Inflammatory macrophage (primary cell): ENCODE results near the gene RPL27.

Experiments
- DNase-seq, 2 donors: peaks; one replicate each; pipeline ENCODE4 v3.0.0-alpha.2; 2020 to 2022

RPL27 gene

GRCh38 chr17:43020789-43021740, 22.8 kb downstream of the RPL27 start:
- peak; percentile 86 to 92 for DNase-seq

- peak; percentile 78 to 86 for DNase-seq
Observed at GRCh38 chr17:43021741-43022512, 23.7 kb downstream of the RPL27 start, which contains the start of gene VAT1. Gene VAT1 (minus strand): TSS chr17:43022385. CDS start chr17:43022322, 63 bp downstream.

GRCh38 chr17:43024407-43025289, 26.4 kb downstream of the RPL27 start, which contains the start of gene RND2:
Gene RND2 (plus strand): TSS chr17:43025231. CDS start chr17:43025348, 117 bp downstream.
- peak; percentile 89 for DNase-seq

- no peak for DNase-seq
Observed at GRCh38 chr17:43025290-43025657, 27.1 kb downstream of the RPL27 start.

- DNase-seq = no peak
Observed at GRCh38 chr17:43025766-43026537, 27.7 kb downstream of the RPL27 start.

- DNase-seq = no peak
Observed at GRCh38 chr17:43026595-43026994, 28.4 kb downstream of the RPL27 start.

GRCh38 chr17:43027091-43028032, 29.1 kb downstream of the RPL27 start:
- no peak for DNase-seq

GRCh38 chr17:43028221-43028861, 30.1 kb downstream of the RPL27 start:
- DNase-seq = no peak

- no peak for DNase-seq
Observed at GRCh38 chr17:43030137-43030767, 32.0 kb downstream of the RPL27 start.

GRCh38 chr17:43031666-43032065, 33.4 kb downstream of the RPL27 start:
- no peak for DNase-seq

- DNase-seq = no peak
Observed at GRCh38 chr17:43033948-43034881, 36.0 kb downstream of the RPL27 start.

GRCh38 chr17:43034894-43035293, 36.7 kb downstream of the RPL27 start:
- no peak for DNase-seq

GRCh38 chr17:43039646-43040045, 41.4 kb downstream of the RPL27 start:
- DNase-seq = no peak

- DNase-seq = no peak
Observed at GRCh38 chr17:43040655-43041054, 42.4 kb downstream of the RPL27 start.

GRCh38 chr17:43042025-43042628, 43.9 kb downstream of the RPL27 start:
- DNase-seq = no peak

- no peak for DNase-seq
Observed at GRCh38 chr17:43043307-43043706, 45.1 kb downstream of the RPL27 start.

- DNase-seq = no peak
Observed at GRCh38 chr17:43044024-43044423, 45.8 kb downstream of the RPL27 start.

- DNase-seq = no peak
Observed at GRCh38 chr17:43051969-43052368, 53.8 kb downstream of the RPL27 start.
